Measurements from ENCODE around the gene KRT35. TPM values are rescaled to one million over a fixed set of nuclear protein-coding genes. Genes with fewer than 3 reads are reported as not detected.

Gene KRT35
- total RNA-seq, 1 donor from 2014 or later: not detected

DNA sequence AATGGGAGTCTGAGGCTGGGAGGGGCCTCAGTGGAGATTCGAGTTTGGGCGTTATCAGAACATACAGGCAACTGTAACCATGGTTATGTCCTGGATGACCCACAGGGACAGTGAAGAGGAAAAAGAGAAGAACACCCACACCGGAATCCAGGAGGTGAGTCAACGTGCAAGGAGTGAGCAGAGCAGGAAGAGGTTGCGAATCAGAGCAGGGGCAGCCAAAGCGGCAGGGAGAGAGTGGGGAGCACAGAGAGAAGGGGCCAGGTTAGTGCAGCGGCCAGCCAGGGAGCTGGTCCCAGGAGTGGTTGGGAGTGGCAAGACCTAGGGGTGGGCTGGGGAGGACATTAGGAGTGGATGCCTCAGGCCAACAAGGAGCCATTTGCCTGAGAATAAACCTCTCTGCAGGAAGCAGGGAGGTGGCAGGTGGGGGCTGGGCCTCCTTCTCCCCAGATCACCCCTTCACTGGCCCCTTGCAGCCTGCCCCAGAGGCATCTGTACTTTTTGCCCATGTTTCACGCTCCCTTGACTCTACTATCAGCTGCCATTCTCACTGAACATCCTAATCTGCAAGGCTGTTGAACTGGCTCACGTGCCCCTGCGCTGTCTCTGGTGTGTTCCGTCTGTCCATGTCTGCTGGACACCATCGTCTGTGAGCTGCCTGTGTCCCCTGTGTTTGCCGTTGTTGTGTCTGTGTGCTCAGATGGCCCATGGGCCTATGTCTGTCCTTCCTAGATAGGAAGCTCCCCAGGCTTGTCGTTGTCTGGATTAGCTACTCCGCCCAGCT lies 19.4 kb upstream of the KRT35 start:
- H3K4me3 Mint-ChIP-seq (ENCODE audit: unreplicated experiment): no peak overlapping the region
- H3K27me3 Mint-ChIP-seq (ENCODE audit: unreplicated experiment): peaks cover 15% of the 10 kb centered on the region
- no peak for DNase-seq (ENCODE audit: low spot score)
- H3K4me1 Mint-ChIP-seq (ENCODE audit: unreplicated experiment): peaks cover 3% of the 10 kb centered on the region
- H3K36me3 Mint-ChIP-seq (ENCODE audit: low read depth, unreplicated experiment): peaks cover 5% of the 10 kb centered on the region
- TF ChIP-seq, protein P1, sequence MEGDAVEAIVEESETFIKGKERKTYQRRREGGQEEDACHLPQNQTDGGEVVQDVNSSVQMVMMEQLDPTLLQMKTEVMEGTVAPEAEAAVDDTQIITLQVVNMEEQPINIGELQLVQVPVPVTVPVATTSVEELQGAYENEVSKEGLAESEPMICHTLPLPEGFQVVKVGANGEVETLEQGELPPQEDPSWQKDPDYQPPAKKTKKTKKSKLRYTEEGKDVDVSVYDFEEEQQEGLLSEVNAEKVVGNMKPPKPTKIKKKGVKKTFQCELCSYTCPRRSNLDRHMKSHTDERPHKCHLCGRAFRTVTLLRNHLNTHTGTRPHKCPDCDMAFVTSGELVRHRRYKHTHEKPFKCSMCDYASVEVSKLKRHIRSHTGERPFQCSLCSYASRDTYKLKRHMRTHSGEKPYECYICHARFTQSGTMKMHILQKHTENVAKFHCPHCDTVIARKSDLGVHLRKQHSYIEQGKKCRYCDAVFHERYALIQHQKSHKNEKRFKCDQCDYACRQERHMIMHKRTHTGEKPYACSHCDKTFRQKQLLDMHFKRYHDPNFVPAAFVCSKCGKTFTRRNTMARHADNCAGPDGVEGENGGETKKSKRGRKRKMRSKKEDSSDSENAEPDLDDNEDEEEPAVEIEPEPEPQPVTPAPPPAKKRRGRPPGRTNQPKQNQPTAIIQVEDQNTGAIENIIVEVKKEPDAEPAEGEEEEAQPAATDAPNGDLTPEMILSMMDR (IDR thresholded peaks at IDR 0.05; ENCODE audit: unreplicated experiment): no peak
- H3K9me3 Mint-ChIP-seq (ENCODE audit: unreplicated experiment): no peaks in the 10 kb centered on the region
- no peak overlapping the region for H3K27ac Mint-ChIP-seq (ENCODE audit: unreplicated experiment)

DNA sequence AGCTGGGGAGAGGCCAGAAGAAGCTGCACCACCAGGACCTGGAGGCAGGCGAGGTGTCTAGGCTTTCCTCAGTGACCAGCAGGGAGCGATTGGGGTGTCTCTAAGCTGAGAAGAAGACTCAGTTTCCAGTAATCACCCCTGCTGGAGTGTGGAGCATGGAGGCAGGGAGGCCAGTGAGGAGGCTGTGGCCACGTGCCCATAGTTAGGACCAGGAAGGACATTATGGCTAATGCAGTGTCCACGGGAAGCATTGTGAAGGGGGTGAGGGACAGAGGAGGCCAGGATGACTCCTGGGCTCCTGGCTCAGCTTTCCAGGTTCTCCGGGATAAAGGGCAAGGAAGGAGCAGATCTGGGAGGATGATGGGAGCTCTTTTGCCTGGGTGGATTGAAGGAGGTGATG lies 18.8 kb upstream of the KRT35 start:
- Mint-ChIP-seq H3K4me3 (ENCODE audit: unreplicated experiment) (no peak overlapping the region), H3K27me3 (ENCODE audit: unreplicated experiment) (peaks cover 15% of the 10 kb centered on the region), H3K4me1 (ENCODE audit: unreplicated experiment) (peaks cover 3% of the 10 kb centered on the region), H3K27ac (ENCODE audit: unreplicated experiment) (no peak overlapping the region), H3K36me3 (ENCODE audit: low read depth, unreplicated experiment) (peaks cover 5% of the 10 kb centered on the region), H3K9me3 (ENCODE audit: unreplicated experiment) (no peaks in the 10 kb centered on the region)
- DNase-seq (ENCODE audit: low spot score): no peak
- TF ChIP-seq, protein P1 (IDR thresholded peaks at IDR 0.05; ENCODE audit: unreplicated experiment): no peak

DNA sequence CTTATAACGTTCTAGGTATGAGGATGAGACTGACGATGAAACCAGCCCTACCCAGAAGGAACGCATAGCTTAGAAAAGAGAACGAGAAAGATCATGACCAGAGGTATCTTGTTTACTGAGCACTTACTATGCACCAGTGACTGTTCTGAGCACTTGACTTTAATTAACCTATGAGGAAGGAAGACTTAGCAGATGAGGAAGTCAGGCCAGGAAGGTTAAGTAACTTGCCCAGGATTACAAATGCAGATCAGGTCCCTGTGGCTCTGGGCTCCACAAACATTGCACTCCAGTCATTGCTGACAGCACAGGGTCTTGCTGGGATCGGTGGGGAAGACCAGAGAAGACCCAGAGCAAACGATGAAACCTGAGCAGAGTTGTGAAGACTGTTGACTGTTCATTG lies 17.3 kb upstream of the KRT35 start:
- Mint-ChIP-seq H3K4me1 (ENCODE audit: unreplicated experiment) (peaks cover 3% of the 10 kb centered on the region), H3K9me3 (ENCODE audit: unreplicated experiment) (no peaks in the 10 kb centered on the region), H3K27me3 (ENCODE audit: unreplicated experiment) (peaks cover 16% of the 10 kb centered on the region), H3K36me3 (ENCODE audit: low read depth, unreplicated experiment) (peaks cover 5% of the 10 kb centered on the region), H3K4me3 (ENCODE audit: unreplicated experiment) (no peak overlapping the region), H3K27ac (ENCODE audit: unreplicated experiment) (no peak overlapping the region)
- DNase-seq (ENCODE audit: low spot score): no peak
- TF ChIP-seq, protein P1 (IDR thresholded peaks at IDR 0.05; ENCODE audit: unreplicated experiment): no peak

DNA sequence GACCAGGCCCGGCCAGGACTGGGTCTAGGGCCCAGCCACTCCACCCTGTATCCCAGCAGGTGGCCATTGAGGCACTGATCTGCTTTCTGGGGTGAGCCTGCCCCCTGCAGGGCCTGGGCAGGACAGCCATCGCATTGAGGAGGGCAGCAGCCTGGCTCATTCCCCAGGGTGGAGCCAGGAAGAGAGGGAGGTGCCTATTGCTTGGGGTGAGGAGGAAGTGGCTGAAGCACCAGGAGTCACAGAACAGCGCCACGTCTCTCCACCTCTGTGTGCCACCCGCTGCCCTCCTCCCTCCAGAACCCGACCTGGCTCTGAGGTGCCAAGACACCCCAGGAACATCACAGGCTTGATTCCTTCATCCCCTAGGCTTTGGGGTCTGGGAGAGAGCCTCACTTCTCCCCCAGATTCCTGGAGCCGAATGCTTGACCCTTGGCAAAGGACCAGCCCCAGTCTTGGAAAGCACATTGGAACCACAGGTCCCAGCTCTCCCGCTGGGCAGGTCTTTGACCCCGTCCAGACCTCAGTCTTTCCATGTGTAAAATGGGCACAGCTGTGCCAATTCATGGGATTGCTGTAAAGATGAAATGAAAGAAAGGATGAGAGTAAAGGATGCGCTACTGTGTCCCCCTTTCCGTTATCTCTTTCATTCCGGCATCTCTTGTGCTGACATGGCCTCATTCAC lies 16.0 kb upstream of the KRT35 start:
- DNase-seq (ENCODE audit: low spot score): peak; percentile 72
- Mint-ChIP-seq H3K27me3 (ENCODE audit: unreplicated experiment) (peaks cover 17% of the 10 kb centered on the region), H3K4me3 (ENCODE audit: unreplicated experiment) (no peak overlapping the region), H3K9me3 (ENCODE audit: unreplicated experiment) (no peaks in the 10 kb centered on the region), H3K4me1 (ENCODE audit: unreplicated experiment) (peaks cover 3% of the 10 kb centered on the region), H3K27ac (ENCODE audit: unreplicated experiment) (no peak overlapping the region), H3K36me3 (ENCODE audit: low read depth, unreplicated experiment) (peaks cover 5% of the 10 kb centered on the region)
- TF ChIP-seq, protein P1 (IDR thresholded peaks at IDR 0.05; ENCODE audit: unreplicated experiment): peak; percentile 66

DNA sequence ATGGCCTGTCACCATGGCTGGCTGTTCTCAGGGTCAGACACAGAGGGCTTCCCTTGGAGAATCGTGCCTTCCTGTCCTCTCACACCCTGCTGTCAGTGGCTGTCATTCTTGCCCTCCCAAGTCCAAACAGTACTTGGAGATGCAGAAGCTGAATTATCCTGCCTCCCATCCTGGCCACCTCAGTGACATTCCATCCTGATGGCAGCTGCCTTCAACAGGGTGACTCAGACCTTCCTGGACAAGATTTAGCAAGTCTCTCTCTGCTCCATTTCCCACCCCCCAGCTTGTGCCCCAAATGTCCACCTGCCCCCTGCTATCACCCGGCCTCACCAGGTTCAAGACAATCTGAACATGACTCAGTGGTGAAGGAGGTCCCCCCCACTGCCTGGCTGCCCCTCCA lies 13.6 kb upstream of the KRT35 start:
- no peaks in the 10 kb centered on the region for H3K9me3 Mint-ChIP-seq (ENCODE audit: unreplicated experiment)
- DNase-seq (ENCODE audit: low spot score): no peak
- TF ChIP-seq, protein P1 (IDR thresholded peaks at IDR 0.05; ENCODE audit: unreplicated experiment): no peak
- peaks cover 5% of the 10 kb centered on the region for H3K36me3 Mint-ChIP-seq (ENCODE audit: low read depth, unreplicated experiment)
- no peak overlapping the region for H3K27ac Mint-ChIP-seq (ENCODE audit: unreplicated experiment)
- H3K4me1 Mint-ChIP-seq (ENCODE audit: unreplicated experiment): no peaks in the 10 kb centered on the region
- peaks cover 15% of the 10 kb centered on the region for H3K27me3 Mint-ChIP-seq (ENCODE audit: unreplicated experiment)
- H3K4me3 Mint-ChIP-seq (ENCODE audit: unreplicated experiment): no peak overlapping the region

All from endothelial cell (in vitro differentiated cells).